Measurements from ENCODE around the gene HSFX3.
"Not testable (repeated sequence)": the region's sequence is repeated elsewhere in the genome, so short reads cannot be mapped to it uniquely, and the experiment has no call there.

HSFX3 gene

GRCh38 chrX:149541521-149542047, 8.1 kb downstream of the HSFX3 start:
- H3K4me3 ChIP-seq (ENCODE audit: low read length), result peak overlapping the region; percentile 82
- TF ChIP-seq CTCF (conservative IDR thresholded peaks at IDR 0.05; ENCODE audit: low read length), result no peak
- DNase-seq (ENCODE audit: low read depth), result no peak

GRCh38 chrX:149540621-149541520, 8.9 kb downstream of the HSFX3 start, which contains the start of gene EOLA1:
Gene EOLA1, plus strand, starts transcription at chrX:149541012. Its CDS starts 4,619 bp downstream, at chrX:149545631.
- H3K4me3 ChIP-seq (ENCODE audit: low read length), result peak within 1 kb of the TSS; percentile 82
- DNase-seq (ENCODE audit: low read depth), result peak; percentile 95
- no peak for TF ChIP-seq CTCF (conservative IDR thresholded peaks at IDR 0.05; ENCODE audit: low read length)

- peak; percentile 88 for DNase-seq (ENCODE audit: low read depth)
- TF ChIP-seq CTCF (conservative IDR thresholded peaks at IDR 0.05; ENCODE audit: low read length), result no peak
- H3K4me3 ChIP-seq (ENCODE audit: low read length), result peak overlapping the region; percentile 82
Observed at GRCh38 chrX:149540131-149540620, 9.5 kb downstream of the HSFX3 start.

- TF ChIP-seq CTCF (conservative IDR thresholded peaks at IDR 0.05; ENCODE audit: low read length), result no peak
- peak; percentile 94 for DNase-seq (ENCODE audit: low read depth)
- H3K4me3 ChIP-seq (ENCODE audit: low read length), result peak overlapping the region; percentile 66
Observed at GRCh38 chrX:149539283-149540130, 10.2 kb downstream of the HSFX3 start.

- H3K4me3 ChIP-seq (ENCODE audit: low read length); DNase-seq (ENCODE audit: low read depth): not testable (repeated sequence)
Observed at GRCh38 chrX:149537474-149537873, 12.2 kb downstream of the HSFX3 start.

- not testable (repeated sequence) for H3K4me3 ChIP-seq (ENCODE audit: low read length); DNase-seq (ENCODE audit: low read depth)
Observed at GRCh38 chrX:149534926-149535602, 14.7 kb downstream of the HSFX3 start.

GRCh38 chrX:149533999-149534398, 15.7 kb downstream of the HSFX3 start:
- not testable (repeated sequence) for H3K4me3 ChIP-seq (ENCODE audit: low read length); DNase-seq (ENCODE audit: low read depth)

- not testable (repeated sequence) for DNase-seq (ENCODE audit: low read depth); H3K4me3 ChIP-seq (ENCODE audit: low read length)
Observed at GRCh38 chrX:149532868-149533267, 16.9 kb downstream of the HSFX3 start.
